Ovary (tissue), 9 donors: ENCODE measurements around the gene HPCAL4. TPM values are rescaled to one million over a fixed set of nuclear protein-coding genes. Genes with fewer than 3 reads are reported as not detected.

ENCODE experiments used
- DNase-seq, 5 donors: peaks; one replicate each; pipeline ENCODE4 v3.0.0-alpha.2; 2019 to 2020
- H3K27ac ChIP-seq, 2 donors: fragments of 200-600 bp; one replicate each; pipeline versions ENCODE4 v1.5.1 to v1.8.0; 2019 to 2022
- H3K27me3 ChIP-seq: fragments of 200-600 bp; one replicate; pipeline ENCODE4 v1.8.0; 2022
- H3K36me3 ChIP-seq: fragments of 200-600 bp; sonication (generic); one replicate; pipeline ENCODE4 v1.5.1; 2019
- H3K4me1 ChIP-seq: one replicate; pipeline ENCODE4 v1.8.1; 2013; ENCODE audit warnings: mild to moderate bottlenecking, moderate library complexity; ENCODE audit not compliant: insufficient read depth
- H3K4me3 ChIP-seq: fragments of 200-600 bp; sonication (generic); one replicate; pipeline ENCODE4 v1.5.1; 2017
- H3K9me3 ChIP-seq, 2 donors: fragments of 200-600 bp in 1 of 2; sonication (generic) in 1 of 2; one replicate each; pipeline versions ENCODE4 v1.5.1 to v1.8.1; 2013 to 2019; ENCODE audit warnings: mild to moderate bottlenecking in 1 of 2, moderate library complexity in 1 of 2
- CTCF ChIP-seq, 3 donors: fragments of 450-650 bp in 2 of 3; fragments of 200-600 bp in 1 of 3; IDR thresholded peaks; one replicate each; pipeline versions ENCODE4 v1.5.1 to v1.8.0; 2016 to 2022; ENCODE audit warnings: antibody characterized with exemption in 3 of 3, mild to moderate bottlenecking in 1 of 3
- EP300 ChIP-seq: sonication (generic); formaldehyde crosslinking; IDR thresholded peaks from one replicate; pipeline ENCODE4 v1.6.1; 2017; ENCODE audit warnings: antibody characterized with exemption
- POLR2A ChIP-seq: fragments of 450-650 bp; IDR thresholded peaks from one replicate; pipeline ENCODE4 v1.6.1; 2017; ENCODE audit warnings: antibody characterized with exemption, mild to moderate bottlenecking, moderate library complexity
- WGBS, 3 donors: extraction: QIAGEN DNeasy Blood & Tissue Kit in 1 of 3; methylation state at CpG; one replicate each; pipeline versions ENCODE4 v1.1.5 to v1.1.7; 2013 to 2017; 5-methylcytosine and 5-hydroxymethylcytosine counted together
- intact Hi-C, 4 donors: fragments of 100-400 bp; cut with DNase I; formaldehyde crosslinking; loops; one replicate each; pipeline versions ENCODE4 v1.11.0 to v1.15.1; 2022 to 2023
- polyA plus RNA-seq, 2 donors: library from polyadenylated mRNA; stranded (reverse); fragments of 200-250 nt in 1 of 2; fragments of 350-450 nt in 1 of 2; fragmentation: Illumina TruSeq in 1 of 2; extraction: RNeasy Lipid Tissue Mini Kit (QIAGEN cat#74804) in 1 of 2; gene quantifications; one replicate each; pipeline ENCODE4 v1.2.3, GENCODE V29; 2013 to 2014
- total RNA-seq, 7 donors: library from RNA; depleted of rRNA in 2 of 7; stranded (reverse); fragments of >200 nt in 2 of 7; fragmentation: NEBNext Ultra II Directional in 3 of 7; extraction: Animal tissue kit (Norgen Biotek cat#: 25700) in 3 of 7; gene quantifications; one replicate each; pipeline versions ENCODE4 v1.1.0 to v1.2.4, GENCODE V29; 2016 to 2023
- donor health status: DM: no; HTN: no; CAD: no; lungs with moderate emphysema.
- donor health status: DM: no; HTN: no; CAD: no.
- donor health status: Bipolar disorder and iron deficiency.
- donor health status: DM: yes; HTN: yes; CAD: no.
- donor health status: DM: no; HTN: no; CAD: no.
- donor health status: DM: yes; HTN: yes; CAD: no.

The HPCAL4 gene
- total and polyA plus RNA-seq, 9 donors, result 0.88 to 11.1 (median 3.1) TPM

- Histone ChIP-seq H3K27me3 (no peaks in the 10 kb centered on the region), H3K36me3 (no peaks in the 10 kb centered on the region), H3K4me1 (no peaks in the 10 kb centered on the region), H3K4me3 (no peak overlapping the region), H3K9me3 (no peaks in the 10 kb centered on the region), H3K27ac (no peak overlapping the region)
- WGBS, 3 donors, result 52 to 64% (median 57%) methylated on average over 4 of the region's 4 CpGs
- intact Hi-C loops, result no loop called here
- DNase-seq, result no peak
- no peak for TF ChIP-seq CTCF (IDR thresholded peaks at IDR 0.05)
- TF ChIP-seq POLR2A, result no peak
- no peak for TF ChIP-seq EP300
Measured at GRCh38 chr1:39637361-39637760, 53.9 kb downstream of the HPCAL4 start.

- WGBS, 3 donors, result 12 to 47% (median 16%) methylated on average over 2 of the region's 2 CpGs
- H3K27me3 ChIP-seq, result no peaks in the 10 kb centered on the region
- H3K9me3 ChIP-seq, result no peaks in the 10 kb centered on the region
- intact Hi-C loops, result no loop called here
- DNase-seq, result no peak
- H3K4me1 ChIP-seq, result no peaks in the 10 kb centered on the region
- H3K4me3 ChIP-seq, result no peak overlapping the region
- no peak for TF ChIP-seq POLR2A
- no peak for TF ChIP-seq EP300
- no peak for TF ChIP-seq CTCF (IDR thresholded peaks at IDR 0.05)
- no peaks in the 10 kb centered on the region for H3K36me3 ChIP-seq
- no peak overlapping the region for H3K27ac ChIP-seq
Measured at GRCh38 chr1:39635871-39636210, 55.4 kb downstream of the HPCAL4 start.

DNA sequence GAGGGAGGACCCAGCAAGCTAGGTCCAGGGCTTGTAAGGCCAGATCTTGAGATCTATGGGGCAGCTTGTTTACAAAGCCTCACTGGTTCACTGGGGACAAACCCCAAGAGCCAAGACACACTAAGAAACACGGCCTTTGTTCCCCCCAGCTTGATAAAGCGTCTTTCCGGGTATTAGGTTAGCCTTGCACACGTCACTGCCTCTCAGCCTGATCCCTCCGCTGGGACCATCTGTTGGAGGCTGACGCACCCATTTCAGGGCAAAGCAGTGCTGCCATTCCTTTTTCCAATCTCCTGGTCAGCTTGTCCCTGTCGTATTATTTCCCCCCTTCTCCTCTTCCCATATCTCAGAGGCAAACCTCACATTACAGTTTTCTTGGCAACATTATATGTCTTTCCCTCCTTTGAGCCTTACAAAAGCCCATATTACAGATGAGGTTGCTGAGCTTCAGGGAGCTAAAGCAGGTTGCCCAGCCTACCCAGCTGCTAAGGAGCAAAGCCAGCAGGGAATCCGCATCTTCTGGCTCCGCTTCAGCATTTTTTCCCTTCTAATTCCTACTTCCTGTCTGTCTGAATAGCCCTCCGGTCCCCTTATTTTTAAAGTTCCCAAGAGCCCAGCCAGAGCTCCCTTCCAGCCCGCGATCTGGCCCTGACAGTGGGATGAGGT is 55.9 kb downstream of the HPCAL4 start:
- Histone ChIP-seq H3K27ac (no peak overlapping the region), H3K4me1 (no peaks in the 10 kb centered on the region), H3K9me3 (no peaks in the 10 kb centered on the region), H3K36me3 (no peaks in the 10 kb centered on the region), H3K27me3 (no peaks in the 10 kb centered on the region), H3K4me3 (no peak overlapping the region)
- intact Hi-C loops, result no loop called here
- DNase-seq, result no peak
- TF ChIP-seq EP300 (no peak), POLR2A (no peak), CTCF (IDR thresholded peaks at IDR 0.05) (no peak)
- 53 to 64% (median 59%) methylated on average over 12 of the region's 12 CpGs for WGBS, 3 donors

- Histone ChIP-seq H3K9me3 (no peaks in the 10 kb centered on the region), H3K36me3 (no peaks in the 10 kb centered on the region), H3K4me1 (no peaks in the 10 kb centered on the region), H3K27me3 (no peaks in the 10 kb centered on the region), H3K27ac (no peak overlapping the region), H3K4me3 (peak overlapping the region; percentile 22)
- WGBS, 3 donors, result 56 to 70% (median 58%) methylated on average over 3 of the region's 3 CpGs
- intact Hi-C loops, result no loop called here
- DNase-seq, result no peak
- TF ChIP-seq CTCF (IDR thresholded peaks at IDR 0.05) (no peak), POLR2A (no peak), EP300 (no peak)
Measured at GRCh38 chr1:39633422-39633821, 57.8 kb downstream of the HPCAL4 start.
